Neural cell (in vitro differentiated cells): ENCODE data around the gene XIRP1.

ENCODE experiments used
- CTCF ChIP-seq: fragments of 450-650 bp; IDR thresholded peaks from 2 replicates; pipeline ENCODE4 v1.5.1; 2014; ENCODE audit warnings: antibody characterized with exemption, mild to moderate bottlenecking, moderate library complexity; ENCODE audit not compliant: poor library complexity, severe bottlenecking
- EZH2 ChIP-seq: fragments of 200-600, 300-800 bp; shearing (Covaris generic), sonication (generic); IDR thresholded peaks from 2 replicates; pipeline ENCODE4 v1.6.1; 2014; ENCODE audit warnings: antibody characterized with exemption, low read length, borderline replicate concordance, mild to moderate bottlenecking; ENCODE audit not compliant: insufficient read depth, poor library complexity, severe bottlenecking
- POLR2AphosphoS5 ChIP-seq: IDR thresholded peaks from 2 replicates; pipeline ENCODE4 v1.6.1; 2012
- RAD21 ChIP-seq: fragments of 450-650 bp; conservative IDR thresholded peaks from 2 replicates; pipeline ENCODE4 v1.6.1; 2014; ENCODE audit warnings: antibody characterized with exemption, mild to moderate bottlenecking, moderate library complexity
- SMC3 ChIP-seq: fragments of 450-650 bp; conservative IDR thresholded peaks from 2 replicates; pipeline ENCODE4 v1.6.1; 2014; ENCODE audit warnings: antibody characterized with exemption, mild to moderate bottlenecking, moderate library complexity; ENCODE audit not compliant: poor library complexity
- TF ChIP-seq, protein P1 (sequence below): IDR thresholded peaks from 2 replicates; pipeline ENCODE4 v1.6.1; 2012; ENCODE audit warnings: borderline replicate concordance

DNA sequence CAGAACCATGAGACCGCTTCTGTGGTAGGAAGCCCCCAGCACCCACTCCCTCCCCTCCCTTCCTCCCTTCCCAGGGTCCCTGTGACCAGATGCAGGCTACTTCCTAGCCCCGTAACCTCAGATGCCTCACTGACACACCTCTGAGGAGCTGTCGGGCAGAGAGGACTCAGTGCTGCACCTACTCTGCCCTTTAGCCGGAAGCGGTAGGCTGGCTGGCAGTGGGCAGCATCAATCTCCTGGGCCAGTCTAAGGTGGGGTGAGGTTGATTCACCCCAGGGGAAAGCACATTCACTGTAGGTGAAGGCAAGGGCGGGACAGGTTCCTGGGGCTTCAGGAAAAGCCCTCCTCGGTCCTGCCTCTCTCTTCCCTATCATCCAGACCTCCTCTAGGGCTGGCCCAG is 58.1 kb downstream of the XIRP1 start:
- TF ChIP-seq EZH2: no peak
- TF ChIP-seq CTCF: no peak
- no peak for TF ChIP-seq RAD21
- no peak for TF ChIP-seq POLR2AphosphoS5
- no peak for TF ChIP-seq SMC3
- TF ChIP-seq, protein P1, sequence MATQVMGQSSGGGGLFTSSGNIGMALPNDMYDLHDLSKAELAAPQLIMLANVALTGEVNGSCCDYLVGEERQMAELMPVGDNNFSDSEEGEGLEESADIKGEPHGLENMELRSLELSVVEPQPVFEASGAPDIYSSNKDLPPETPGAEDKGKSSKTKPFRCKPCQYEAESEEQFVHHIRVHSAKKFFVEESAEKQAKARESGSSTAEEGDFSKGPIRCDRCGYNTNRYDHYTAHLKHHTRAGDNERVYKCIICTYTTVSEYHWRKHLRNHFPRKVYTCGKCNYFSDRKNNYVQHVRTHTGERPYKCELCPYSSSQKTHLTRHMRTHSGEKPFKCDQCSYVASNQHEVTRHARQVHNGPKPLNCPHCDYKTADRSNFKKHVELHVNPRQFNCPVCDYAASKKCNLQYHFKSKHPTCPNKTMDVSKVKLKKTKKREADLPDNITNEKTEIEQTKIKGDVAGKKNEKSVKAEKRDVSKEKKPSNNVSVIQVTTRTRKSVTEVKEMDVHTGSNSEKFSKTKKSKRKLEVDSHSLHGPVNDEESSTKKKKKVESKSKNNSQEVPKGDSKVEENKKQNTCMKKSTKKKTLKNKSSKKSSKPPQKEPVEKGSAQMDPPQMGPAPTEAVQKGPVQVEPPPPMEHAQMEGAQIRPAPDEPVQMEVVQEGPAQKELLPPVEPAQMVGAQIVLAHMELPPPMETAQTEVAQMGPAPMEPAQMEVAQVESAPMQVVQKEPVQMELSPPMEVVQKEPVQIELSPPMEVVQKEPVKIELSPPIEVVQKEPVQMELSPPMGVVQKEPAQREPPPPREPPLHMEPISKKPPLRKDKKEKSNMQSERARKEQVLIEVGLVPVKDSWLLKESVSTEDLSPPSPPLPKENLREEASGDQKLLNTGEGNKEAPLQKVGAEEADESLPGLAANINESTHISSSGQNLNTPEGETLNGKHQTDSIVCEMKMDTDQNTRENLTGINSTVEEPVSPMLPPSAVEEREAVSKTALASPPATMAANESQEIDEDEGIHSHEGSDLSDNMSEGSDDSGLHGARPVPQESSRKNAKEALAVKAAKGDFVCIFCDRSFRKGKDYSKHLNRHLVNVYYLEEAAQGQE: no peak
